GM21526 (cell line): ENCODE results near the gene ATP2B2.

Source experiments
- ATAC-seq: cut with Tn5 transposase; IDR thresholded peaks from one replicate; pipeline ENCODE4 v1.9.1; 2021; ENCODE audit warnings: moderate library complexity; ENCODE audit not compliant: unreplicated experiment, low FRiP score

ATP2B2 gene

GRCh38 chr3:10373686-10374261, 131.6 kb downstream of the ATP2B2 start:
- no peak for ATAC-seq

DNA sequence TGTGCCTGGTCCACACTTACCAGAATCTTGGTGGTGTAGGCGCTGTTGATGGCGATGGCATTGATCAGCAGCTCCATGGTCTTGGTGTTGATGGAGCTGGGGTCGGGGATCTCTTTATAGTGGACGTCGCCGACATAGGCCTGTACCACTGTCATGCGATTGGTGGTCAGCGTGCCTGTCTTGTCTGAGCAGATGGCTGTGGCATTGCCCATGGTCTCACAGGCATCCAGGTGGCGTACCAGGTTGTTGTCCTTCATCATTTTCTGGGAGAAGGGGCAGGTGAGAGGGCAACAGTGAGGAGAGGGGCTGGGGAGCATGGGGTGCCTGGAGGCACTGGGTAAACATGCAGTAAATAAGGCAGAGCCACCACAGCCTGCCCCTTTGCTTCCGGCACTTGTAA, 133.6 kb downstream of the ATP2B2 start:
- ATAC-seq = no peak

DNA sequence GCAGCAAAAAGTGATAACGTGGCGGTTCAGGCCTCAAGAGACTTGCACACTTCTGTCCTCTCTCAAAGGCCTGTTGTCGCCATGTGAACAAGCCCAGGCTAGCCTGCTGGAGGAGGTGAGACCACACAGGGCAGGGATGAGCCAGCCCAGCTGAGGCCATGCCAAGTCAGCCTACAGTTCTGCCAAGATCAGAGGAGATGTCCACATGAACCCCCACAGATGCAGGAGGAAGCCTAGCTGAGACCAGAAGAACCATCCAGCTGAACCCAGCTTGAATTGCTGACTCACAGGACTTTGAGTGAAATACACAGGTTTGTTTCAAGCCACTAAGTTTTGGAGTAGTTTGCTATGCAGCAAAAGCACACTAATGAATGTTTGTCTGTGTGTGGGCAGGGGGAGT, 134.2 kb downstream of the ATP2B2 start:
- no peak for ATAC-seq

GRCh38 chr3:10370429-10370828, 135.0 kb downstream of the ATP2B2 start:
- no peak for ATAC-seq

DNA sequence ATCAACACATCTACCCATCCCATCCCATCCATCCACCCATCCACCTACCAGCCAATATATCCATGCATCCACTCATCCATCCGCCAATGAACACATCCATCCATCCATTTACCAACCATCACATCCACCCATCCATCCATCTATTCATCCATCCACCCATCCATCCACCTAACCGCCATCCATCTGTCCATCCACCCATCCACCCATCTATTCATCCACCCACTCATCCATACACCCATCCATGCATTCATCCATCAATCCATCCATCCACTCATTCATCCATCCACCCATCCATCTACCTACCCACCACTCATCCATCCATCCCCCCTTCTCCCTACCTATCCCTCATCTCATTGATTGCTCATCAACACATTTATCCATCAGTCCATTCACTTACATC, 136.9 kb downstream of the ATP2B2 start:
- ATAC-seq = no peak

DNA sequence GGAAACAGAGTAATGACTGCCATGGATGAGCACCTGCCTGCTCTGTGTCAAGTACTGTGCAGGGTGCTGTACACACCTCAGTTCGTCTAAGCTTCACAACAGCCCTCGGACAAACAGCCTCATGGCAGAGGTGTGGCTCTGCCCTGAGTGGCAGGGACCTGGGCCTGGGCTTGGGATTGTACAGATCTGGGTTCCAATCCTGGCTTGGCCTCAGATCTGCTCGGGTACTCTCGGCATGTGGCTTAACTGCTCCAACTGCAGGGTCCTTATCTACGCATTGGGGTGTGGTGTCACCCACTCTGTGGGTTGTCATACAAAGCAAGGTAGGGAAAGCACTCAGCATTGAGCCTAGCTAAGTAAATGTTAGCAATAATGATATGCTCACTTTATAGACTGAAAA, 137.9 kb downstream of the ATP2B2 start:
- ATAC-seq = no peak

GRCh38 chr3:10366651-10367101, 138.7 kb downstream of the ATP2B2 start:
- no peak for ATAC-seq

GRCh38 chr3:10365791-10366190, 139.6 kb downstream of the ATP2B2 start:
- ATAC-seq = no peak

DNA sequence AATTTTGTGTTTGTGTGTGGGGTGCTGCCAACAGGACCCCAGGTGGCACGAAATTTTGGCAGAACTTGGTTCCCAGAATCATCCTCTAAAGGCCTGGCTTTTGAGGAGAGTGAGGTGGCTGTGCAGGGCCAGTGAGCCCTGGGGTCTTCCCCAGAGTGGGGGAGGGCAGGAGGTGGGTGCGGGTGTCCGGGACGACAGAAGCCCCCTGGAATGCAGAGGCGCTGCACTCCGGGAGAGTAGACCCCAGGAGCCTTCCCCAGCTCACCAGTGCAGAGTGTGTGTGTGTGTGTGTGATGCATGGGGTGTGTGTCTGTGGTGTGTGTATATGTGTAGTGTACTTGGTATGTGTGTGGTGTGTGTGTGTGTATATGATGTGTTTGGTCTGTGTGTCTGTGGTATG, 140.1 kb downstream of the ATP2B2 start:
- no peak for ATAC-seq

DNA sequence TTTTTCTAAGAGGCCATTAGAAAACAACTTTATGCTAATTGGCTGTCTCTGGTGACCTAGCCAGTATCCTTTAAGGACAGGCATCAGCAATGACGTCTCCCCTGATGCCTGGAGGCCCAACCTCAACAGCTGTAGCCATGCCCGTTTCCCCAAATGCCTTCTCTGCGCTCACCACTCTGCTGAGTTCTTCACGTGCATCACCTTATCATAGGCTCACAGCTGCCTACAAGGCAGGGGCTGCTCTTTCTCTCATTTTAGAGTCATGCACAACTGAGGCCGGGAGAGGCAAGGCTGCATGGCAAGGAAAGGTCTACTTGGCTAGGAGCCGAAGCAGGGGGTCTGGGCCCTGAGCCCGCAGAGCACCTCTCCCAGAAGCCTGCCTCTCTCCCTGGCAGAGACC, 140.6 kb downstream of the ATP2B2 start:
- no peak for ATAC-seq

DNA sequence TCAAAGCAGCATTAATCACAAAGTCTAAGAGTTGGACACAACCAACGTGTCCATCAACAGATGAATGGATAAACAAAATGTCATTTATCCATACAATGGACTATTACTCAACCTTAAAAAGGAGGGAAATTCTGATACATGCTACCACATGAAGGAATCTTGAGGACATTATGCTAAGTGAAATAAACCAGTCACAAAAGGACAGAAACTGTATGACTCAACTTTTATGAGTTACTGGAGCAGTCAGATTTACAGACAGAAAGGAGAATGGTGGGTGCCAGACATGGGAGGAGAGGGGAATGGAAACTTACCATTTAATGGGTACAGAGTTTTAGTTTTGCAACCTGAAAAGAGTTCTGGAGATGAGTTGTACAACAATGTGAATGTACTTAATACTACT, 141.5 kb downstream of the ATP2B2 start:
- no peak for ATAC-seq

DNA sequence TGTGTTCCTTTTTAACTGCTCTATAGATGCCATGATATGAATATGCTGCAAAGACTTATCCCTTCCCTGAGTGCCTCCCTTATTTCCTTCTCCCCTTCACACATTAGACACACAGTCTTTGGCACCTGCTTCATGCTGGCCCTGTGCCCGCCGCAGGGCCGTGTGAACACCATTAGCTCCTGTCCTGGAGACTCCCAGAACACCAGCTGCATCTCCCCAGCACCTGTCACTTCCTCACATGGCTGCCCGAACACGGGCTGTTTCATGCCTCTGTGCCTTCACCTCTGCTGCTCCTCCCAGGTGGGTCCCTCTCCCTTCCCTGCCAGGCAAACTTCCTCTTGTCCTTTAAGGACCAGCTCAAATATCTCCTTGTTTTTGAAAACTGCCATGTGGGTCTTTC, 144.0 kb downstream of the ATP2B2 start:
- no peak for ATAC-seq

DNA sequence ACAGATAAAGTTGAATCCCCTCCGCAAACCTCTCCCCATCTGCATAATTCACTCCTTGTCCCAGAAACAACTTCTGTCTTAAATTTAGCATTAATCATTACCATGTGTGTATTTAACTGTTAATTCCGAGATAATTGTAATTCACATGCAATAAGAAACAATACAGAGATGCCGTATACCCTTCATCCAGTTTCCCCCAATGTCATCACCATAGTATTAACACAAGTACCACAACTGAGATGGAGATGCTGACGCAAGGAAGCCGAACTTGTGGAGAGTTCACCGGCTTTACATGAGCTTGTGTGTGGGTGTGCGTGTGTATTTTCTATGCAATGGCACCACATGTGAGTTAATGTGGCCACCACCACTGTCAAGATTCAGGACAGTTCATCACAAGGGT, 144.9 kb downstream of the ATP2B2 start:
- ATAC-seq = no peak

DNA sequence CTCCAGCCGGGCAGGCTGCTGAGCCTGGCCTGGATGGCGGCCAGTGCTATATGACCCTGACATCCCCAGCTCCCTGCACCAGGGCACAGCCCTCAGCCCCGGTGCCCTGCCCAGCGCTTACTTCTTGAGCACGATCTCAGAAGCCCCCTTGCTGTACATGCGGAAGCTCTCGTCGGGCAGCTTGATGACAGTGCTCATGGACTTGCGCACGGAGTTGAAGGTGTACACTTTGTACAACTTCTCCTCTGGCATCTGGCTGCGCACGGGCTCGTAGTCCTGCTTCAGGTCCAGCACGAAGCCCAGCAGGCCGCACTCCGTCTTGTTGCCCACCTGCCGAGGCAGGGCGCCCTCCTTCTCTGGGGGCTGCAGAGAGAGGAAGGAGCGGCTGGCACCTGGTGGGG, 145.6 kb downstream of the ATP2B2 start:
- ATAC-seq = no peak

- ATAC-seq = no peak
These were observed 146.9 kb downstream of the ATP2B2 start for GRCh38 chr3:10358309-10358980.

DNA sequence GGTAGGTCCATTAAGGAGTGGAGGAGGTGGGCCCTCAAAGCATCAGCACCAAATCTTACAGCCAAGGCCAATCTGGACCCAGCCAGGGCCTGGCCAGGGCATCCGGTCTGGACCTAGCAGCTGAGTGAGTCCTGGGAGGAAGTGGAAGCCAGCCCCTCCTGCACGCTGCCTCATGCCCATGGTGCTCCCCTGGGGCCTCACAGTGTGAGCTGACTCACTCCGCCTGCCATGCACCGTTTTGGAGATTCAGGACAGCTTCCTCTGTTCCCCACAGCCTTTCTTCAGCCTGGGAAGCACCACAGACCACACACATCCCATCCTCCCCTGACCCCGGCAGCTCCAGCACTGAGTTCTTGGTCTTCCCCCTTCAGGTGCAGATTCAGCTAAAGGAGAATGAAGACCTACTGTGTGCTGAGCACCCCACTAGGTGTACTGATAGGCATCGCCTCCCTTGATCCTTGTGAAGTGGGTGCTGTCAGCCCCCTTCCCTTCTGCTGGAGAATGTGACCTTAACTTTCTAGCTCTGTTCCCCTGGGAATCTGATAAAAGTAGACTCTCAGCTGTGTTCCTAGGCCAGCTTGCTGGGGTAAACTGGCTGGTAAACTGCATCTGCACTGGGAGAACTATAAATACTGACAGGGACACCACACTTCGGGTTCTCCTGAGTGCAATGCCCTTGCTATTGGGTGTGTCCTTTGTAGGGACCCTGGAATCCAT, 147.6 kb downstream of the ATP2B2 start:
- ATAC-seq = no peak

GRCh38 chr3:10357095-10357494, 148.3 kb downstream of the ATP2B2 start:
- no peak for ATAC-seq

DNA sequence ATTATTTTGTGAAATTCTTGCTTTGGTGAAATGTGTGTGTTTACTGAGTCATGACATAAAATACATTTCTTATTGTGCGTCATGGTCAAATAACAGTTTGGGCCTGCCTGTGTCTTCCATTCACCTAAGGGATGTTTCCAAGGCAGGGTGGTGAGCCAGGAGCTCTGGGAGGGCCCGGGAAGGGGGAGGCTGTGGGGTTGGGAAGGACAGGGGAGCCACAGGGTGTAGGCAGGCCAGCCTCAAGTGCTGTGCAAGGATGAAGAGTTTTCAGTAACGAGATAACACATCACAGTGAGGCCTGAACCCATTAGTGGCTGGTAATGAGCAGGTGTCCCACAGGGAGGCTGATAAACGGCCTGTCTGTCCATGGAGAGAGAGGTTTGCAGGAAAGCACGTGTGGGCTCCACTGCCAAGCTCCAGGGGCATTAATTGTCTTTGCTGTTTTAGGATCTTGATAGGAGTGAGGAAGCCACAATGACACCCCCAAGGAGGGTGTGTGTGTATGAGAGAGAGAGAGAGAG, 148.9 kb downstream of the ATP2B2 start:
- no peak for ATAC-seq

DNA sequence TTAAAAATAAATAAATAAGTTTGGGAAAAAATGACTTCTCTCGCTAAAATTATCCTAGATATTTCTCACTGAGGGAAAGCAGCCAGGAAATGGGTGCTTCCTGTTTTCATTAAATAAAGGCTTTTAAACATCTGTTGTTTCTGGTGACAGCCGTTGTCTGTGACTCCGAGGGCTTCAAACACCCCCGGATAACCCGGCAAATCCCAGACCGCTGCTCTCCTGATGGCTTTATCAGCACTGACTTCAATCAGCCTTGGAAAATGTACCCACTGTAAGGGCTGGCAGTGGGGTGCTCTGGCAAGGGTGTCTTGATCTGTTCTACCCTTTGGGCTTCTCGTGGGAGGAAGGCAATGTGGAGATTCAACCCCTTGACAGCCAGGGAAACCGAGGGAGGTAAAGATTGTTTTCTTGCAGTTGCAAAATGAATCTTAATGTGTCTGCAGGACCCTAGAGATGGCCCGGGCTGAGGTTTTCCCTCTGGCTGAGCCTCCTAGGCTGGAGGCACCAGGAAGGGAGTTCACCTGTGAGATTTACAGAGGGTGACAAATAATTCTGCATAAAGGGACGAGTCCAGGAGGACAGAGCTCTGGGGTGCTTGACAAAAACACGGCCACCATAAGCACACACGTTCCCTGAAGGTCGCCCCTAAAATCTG, 150.9 kb downstream of the ATP2B2 start:
- no peak for ATAC-seq

GRCh38 chr3:10353661-10354360, 151.6 kb downstream of the ATP2B2 start:
- no peak for ATAC-seq

- no peak for ATAC-seq
These were observed 152.2 kb downstream of the ATP2B2 start for GRCh38 chr3:10353160-10353559.
